ENCODE data around the gene OVCH1. TPM values are rescaled to one million over a fixed set of nuclear protein-coding genes. Genes with fewer than 3 reads are reported as not detected.

Gene OVCH1
- total and polyA plus RNA-seq, 2 donors from 2014 or later: 0.35 TPM; not detected in 1

- Histone ChIP-seq H3K27ac (ENCODE audit: low read depth in 2 of 2, low read length in 2 of 2) (no peak overlapping the region), H3K27me3 (ENCODE audit: control insufficient read depth, insufficient read depth, low read length) (no peaks in the 10 kb centered on the region), H3K4me3 (ENCODE audit: low read length in 3 of 3) (no peak overlapping the region), H3K9me3 (ENCODE audit: control insufficient read depth in 2 of 3, insufficient read depth in 1 of 3, low read length in 3 of 3) (no peaks in the 10 kb centered on the region), H3K4me1 (ENCODE audit: control insufficient read depth in 2 of 3, insufficient read depth in 2 of 3, low read depth in 1 of 3, low read length in 3 of 3) (no peaks in the 10 kb centered on the region), H3K9ac (ENCODE audit: low read length in 3 of 3) (no peak overlapping the region), H3K36me3 (ENCODE audit: control insufficient read depth in 2 of 3, insufficient read depth in 3 of 3, low read length in 3 of 3) (no peaks in the 10 kb centered on the region)
- no peak for FAIRE-seq
- intact Hi-C loops (cut with DNase I): no loop called here
- no peak for DNase-seq
- no peak for TF ChIP-seq CTCF (IDR thresholded peaks at IDR 0.05; ENCODE audit: borderline replicate concordance, extremely low read depth, insufficient read depth)
These were observed 50.1 kb downstream of the OVCH1 start for GRCh38 chr12:29447285-29447975.

DNA sequence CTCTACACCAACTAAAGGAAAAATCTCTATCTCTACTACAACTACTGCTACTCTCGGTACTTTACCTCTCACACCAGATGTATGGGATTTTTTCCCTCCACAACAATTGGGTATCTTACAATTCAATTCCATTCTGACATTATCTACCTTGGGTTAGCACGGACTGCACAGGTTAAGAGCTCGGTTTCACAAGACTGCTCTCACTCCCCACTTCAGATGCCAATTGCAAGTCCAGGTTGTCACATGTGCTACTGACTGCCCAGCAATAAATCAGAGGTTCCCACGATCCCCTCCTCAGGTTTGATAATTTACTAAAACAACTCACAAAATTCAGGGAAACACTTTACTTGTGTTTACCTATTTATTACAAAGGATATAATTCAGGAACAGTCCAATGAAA is 58.0 kb downstream of the OVCH1 start:
- FAIRE-seq: no peak
- no peaks in the 10 kb centered on the region for H3K9me3 ChIP-seq (ENCODE audit: control insufficient read depth in 2 of 3, insufficient read depth in 1 of 3, low read length in 3 of 3)

GRCh38 chr12:29438752-29439408 is 58.6 kb downstream of the OVCH1 start:
- Histone ChIP-seq H3K4me1 (ENCODE audit: control insufficient read depth in 2 of 3, insufficient read depth in 2 of 3, low read depth in 1 of 3, low read length in 3 of 3) (no peaks in the 10 kb centered on the region), H3K4me3 (ENCODE audit: low read length in 3 of 3) (no peak overlapping the region), H3K9ac (ENCODE audit: low read length in 3 of 3) (no peak overlapping the region), H3K27ac (ENCODE audit: low read depth in 2 of 2, low read length in 2 of 2) (no peak overlapping the region), H3K9me3 (ENCODE audit: control insufficient read depth in 2 of 3, insufficient read depth in 1 of 3, low read length in 3 of 3) (no peaks in the 10 kb centered on the region), H3K27me3 (ENCODE audit: control insufficient read depth, insufficient read depth, low read length) (no peaks in the 10 kb centered on the region), H3K36me3 (ENCODE audit: control insufficient read depth in 2 of 3, insufficient read depth in 3 of 3, low read length in 3 of 3) (no peaks in the 10 kb centered on the region)
- DNase-seq (no peak), FAIRE-seq (no peak)
- no peak for TF ChIP-seq CTCF (IDR thresholded peaks at IDR 0.05; ENCODE audit: borderline replicate concordance, extremely low read depth, insufficient read depth)
- intact Hi-C loops (cut with DNase I): no loop called here

More for the DNA sequence above, 58.0 kb downstream of the OVCH1 start:
- intact Hi-C loops (cut with DNase I): no loop called here
- H3K36me3 ChIP-seq (ENCODE audit: control insufficient read depth in 2 of 3, insufficient read depth in 3 of 3, low read length in 3 of 3): no peaks in the 10 kb centered on the region
- H3K27me3 ChIP-seq (ENCODE audit: control insufficient read depth, insufficient read depth, low read length): no peaks in the 10 kb centered on the region
- H3K27ac ChIP-seq (ENCODE audit: low read depth in 2 of 2, low read length in 2 of 2): no peak overlapping the region
- no peak overlapping the region for H3K4me3 ChIP-seq (ENCODE audit: low read length in 3 of 3)
- H3K9ac ChIP-seq (ENCODE audit: low read length in 3 of 3): no peak overlapping the region
- no peak for DNase-seq
- TF ChIP-seq CTCF (IDR thresholded peaks at IDR 0.05; ENCODE audit: borderline replicate concordance, extremely low read depth, insufficient read depth): no peak
- no peaks in the 10 kb centered on the region for H3K4me1 ChIP-seq (ENCODE audit: control insufficient read depth in 2 of 3, insufficient read depth in 2 of 3, low read depth in 1 of 3, low read length in 3 of 3)

Measured in kidney (tissue), 14 donors.